ENCODE results near the gene STXBP1.

The STXBP1 gene

GRCh38 chr9:127660886-127661741 lies 49.0 kb downstream of the STXBP1 start:
- no peak for FAIRE-seq

GRCh38 chr9:127662617-127663016 lies 50.5 kb downstream of the STXBP1 start:
- no peak for FAIRE-seq

DNA sequence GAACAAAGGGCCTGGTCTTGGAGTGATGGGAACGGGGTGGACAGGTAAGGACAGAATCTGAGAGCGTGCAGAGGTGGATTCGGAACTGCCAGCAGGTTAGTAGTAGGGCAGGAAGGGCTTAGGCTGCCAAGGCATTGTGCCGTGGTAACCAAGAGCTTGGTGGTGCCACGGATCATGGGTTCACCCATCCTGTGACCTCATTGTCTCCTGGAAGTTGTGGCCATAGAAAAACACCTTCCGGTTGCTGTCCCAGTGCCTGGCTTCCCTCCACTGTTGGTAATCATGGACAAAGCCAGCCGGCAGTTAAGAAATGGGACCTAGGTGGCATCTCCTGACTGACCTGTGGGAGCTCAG lies 52.2 kb downstream of the STXBP1 start:
- no peak for FAIRE-seq

DNA sequence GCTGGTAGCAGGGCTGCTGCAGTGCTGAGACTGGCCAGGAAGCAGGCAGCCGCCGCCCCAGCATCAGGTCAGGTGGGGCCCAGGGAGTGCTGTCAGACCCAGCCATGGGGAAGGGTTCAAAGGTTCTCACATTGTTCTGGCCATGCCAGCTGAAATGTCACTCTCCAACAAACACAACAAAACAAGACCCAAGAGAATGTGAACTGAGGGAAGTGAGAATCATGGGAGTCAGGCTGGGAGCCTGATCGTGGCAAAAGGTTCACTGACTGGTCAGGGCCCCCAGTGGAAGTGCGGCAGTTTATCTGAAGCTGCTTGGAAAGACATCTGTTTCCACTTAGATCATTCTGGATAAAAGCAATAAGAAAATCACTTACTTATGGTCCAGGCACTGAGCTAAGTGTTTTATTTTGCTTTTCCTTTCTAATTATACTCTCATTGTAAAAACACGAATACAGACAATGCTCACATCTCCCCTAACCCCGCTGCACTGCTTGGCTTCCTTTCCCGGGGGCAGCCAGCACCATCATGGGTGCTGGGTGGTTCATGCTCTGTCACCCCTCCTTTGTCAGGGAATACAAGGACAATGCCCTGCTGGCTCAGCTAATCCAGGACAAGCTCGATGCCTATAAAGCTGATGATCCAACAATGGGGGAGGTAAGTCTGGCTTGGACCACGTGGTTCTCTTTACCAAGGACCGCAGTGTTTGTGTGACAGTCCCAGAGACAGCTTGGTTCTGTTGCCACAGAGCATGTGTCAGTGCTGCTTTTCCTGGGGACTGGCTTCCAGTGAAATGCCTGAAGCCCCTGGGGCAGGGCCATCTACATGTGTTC lies 52.8 kb downstream of the STXBP1 start:
- FAIRE-seq = no peak

DNA sequence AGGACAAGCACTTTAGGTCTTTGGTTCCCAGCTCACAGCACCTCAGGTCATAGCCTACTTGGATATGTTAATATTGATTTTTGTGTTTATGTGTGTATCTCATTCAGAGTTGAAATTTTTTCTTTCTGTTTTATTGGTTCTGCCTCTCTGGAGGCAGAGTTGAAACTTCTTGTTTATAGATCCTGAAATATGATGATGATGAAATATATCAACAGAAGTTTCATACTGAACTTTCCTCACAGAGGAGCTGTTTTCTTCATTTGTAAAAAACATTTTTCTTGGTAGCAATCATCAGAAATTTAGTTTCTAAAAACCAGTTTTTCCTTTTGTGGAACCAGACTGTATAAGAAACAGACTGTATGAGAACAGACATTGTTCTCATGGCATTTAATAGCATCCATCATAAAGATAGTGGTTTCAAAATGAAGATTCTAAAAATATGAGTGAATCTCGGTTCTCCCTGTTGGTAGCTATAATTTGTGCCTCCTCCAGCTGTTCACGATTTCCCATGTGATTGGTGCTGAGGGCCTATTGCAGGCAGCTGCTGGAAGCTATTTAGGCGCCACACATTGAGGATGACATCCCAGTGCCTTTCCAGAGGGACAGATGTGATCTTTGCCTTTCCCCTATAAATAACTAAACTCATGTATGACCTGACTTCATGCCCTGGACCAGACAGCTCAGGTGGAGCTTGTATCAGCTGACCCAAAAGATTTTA lies 55.2 kb downstream of the STXBP1 start:
- no peak for FAIRE-seq

- no peak for FAIRE-seq
Observed at GRCh38 chr9:127667906-127668305, 55.8 kb downstream of the STXBP1 start.

DNA sequence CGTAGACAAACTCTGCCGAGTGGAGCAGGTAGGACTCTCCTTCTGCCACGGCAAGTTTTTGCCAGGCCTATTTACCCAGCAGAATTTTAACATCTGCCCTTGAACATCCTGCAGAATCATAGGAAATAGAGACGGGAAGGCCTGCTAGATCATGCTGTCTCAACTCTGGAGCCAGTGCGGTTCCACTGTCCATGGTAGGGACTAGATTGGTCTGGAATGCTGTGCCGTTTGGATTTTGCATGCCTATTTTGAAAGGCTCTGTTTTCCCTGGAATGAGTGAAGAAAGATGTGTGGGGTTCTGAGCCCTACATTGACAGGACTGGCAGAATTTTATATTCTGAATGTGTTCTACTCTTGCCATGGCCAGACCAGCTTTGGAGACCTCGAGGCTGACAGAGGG lies 61.2 kb downstream of the STXBP1 start:
- no peak for FAIRE-seq

GRCh38 chr9:127676638-127677037 lies 64.6 kb downstream of the STXBP1 start:
- no peak for FAIRE-seq

DNA sequence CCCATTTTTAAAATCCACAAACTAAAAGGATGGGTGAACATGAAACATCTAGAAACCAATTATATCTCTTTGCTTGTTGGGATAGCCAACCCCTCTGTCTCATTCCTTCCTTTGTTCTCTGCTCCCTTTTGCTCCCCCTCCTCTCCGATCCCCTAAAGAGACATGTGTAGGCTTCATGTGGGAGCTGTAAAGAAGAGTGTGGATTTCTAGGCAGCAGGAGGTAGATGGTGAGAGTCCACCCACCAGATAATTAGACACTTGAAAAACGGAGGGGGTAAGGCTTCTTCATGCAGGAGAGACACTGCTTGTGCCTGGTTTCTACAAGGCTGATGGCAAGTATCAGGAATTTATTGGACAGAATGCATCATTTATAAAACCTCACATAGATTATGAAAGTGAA lies 67.4 kb downstream of the STXBP1 start:
- FAIRE-seq = no peak

- no peak for FAIRE-seq
Observed at GRCh38 chr9:127680226-127680625, 68.1 kb downstream of the STXBP1 start.

GRCh38 chr9:127680846-127681245 lies 68.8 kb downstream of the STXBP1 start:
- no peak for FAIRE-seq

GRCh38 chr9:127682351-127683136 lies 70.5 kb downstream of the STXBP1 start:
- FAIRE-seq = no peak

DNA sequence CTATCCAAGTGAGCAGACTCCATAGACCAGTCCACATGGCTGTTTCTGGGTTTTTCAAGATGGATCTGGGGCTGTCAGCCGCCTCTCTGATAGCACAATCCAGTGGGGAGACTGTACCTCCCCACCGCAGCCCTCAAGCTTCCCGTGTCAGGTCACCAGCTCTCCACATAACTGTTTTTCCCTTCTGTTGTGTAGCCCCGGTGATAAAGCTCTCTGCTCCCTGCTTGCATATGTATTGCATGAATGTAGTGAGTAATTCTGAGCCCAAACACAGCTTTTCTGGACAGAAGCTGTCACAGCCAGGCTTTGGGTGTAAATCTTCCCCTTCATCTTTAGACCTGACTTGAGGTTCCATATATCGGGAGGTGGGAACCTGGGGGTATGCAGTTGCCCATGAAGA lies 71.6 kb downstream of the STXBP1 start:
- FAIRE-seq = no peak

DNA sequence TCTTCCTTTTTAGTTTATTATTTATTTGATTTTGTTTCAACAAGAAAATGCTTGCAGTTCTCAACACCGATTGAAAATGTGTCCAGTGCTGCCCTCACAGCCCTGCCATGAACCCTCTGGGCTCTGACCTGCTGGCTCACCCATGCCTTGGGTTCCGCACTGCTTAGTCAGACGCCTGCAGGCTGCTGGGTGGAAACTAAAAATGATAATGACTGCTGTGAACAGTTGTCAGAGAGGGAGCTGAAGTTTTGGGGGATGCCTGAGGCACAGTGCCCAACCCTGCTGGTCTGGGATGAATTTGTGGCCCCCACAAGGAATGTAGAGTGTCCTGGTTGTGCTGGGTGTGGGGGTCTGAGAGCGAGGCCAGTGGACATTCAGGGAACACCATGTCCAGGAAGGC lies 72.5 kb downstream of the STXBP1 start:
- FAIRE-seq = no peak

GRCh38 chr9:127686461-127687393 lies 74.7 kb downstream of the STXBP1 start:
- FAIRE-seq = no peak

DNA sequence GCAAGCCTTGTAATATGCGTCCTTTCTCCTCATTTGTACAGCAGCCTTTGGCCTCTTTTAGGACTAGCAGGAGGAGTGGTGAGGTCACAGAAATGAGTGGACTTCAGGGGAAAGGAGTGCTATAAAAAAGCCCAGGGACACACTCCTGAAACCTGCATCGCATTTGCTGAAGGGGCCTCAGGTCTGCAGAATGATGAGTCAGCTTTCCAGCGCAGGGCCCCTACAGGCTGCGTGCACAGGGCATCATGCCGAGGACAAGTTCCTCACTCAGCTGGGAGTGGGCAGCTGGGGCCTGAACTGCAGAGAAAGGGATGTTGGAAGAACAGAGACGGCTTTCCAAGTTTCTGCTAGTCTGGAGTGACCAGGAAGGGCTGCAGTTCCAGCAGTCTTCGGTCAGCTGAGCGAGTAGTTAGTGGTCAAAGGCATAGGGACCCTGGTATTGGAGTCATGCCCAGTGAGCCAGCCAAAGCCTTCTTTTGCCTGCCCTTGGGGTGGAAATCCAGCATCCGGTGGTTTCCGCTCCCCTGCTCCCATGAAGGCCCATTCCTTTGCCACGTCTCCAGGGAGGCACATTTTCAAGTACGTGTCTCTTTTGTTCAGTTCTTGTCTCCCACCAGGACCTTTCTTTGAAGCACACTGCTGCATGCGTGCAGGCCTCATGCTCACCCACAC lies 77.4 kb downstream of the STXBP1 start:
- FAIRE-seq = no peak

GRCh38 chr9:127690735-127691134 lies 78.7 kb downstream of the STXBP1 start:
- no peak for FAIRE-seq

GRCh38 chr9:127692071-127692470 lies 80.0 kb downstream of the STXBP1 start:
- FAIRE-seq = no peak

DNA sequence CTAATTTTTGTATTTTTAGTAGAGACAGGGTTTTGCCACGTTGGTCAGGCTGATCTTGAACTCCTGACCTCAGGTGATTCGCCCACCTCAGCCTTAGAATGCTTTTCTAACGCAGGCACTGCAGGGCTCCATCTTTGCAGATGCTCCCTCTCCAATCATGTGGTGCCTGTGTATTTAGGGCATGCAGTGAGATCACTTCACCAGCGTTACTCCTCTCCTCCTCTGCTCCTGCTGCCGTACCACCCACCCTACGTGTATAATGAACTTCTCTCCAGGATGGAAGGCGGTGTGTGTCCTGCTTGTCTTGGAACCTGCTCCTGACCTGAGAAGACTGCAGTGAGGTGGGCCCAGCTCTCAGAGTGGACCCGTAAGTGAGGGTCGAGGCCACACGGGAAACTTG lies 81.1 kb downstream of the STXBP1 start:
- no peak for FAIRE-seq

DNA sequence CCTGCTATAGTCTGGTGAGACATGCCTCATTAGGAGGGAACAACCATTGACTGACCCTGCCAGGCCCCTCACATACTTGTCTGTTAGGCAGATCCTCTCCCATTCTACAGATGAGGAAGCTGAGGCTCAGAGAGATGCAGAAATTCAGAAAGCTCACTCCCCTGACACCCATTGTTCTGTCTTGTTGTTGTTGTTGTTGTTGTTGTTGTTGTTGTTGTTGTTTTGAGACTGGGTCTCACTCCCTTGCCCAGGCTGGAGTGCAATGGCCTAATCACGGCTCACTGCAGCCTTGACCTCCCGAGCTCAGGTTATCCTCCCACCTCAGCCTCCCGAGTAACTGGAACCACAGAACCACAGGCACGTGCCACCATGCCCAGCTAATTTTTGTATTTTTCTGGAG lies 81.6 kb downstream of the STXBP1 start:
- no peak for FAIRE-seq
